Caco-2 (cell line): ENCODE data around the gene ZEB2. TPM values are rescaled to one million over a fixed set of nuclear protein-coding genes. Genes with fewer than 3 reads are reported as not detected.

Experiments used
- BruUV-seq: library from RNA; stranded (reverse); fragments of 400-500 nt; replicated peaks from 2 replicates; lab custom pipeline; 2021; lab: Mats Ljungman, UMichigan
- CTCF ChIA-PET: fragments of 300-600 bp; sonication (Branson Sonifier 250); formaldehyde crosslinking; loops from one replicate; lab custom pipeline; 2022; ENCODE audit warnings: antibody characterized with exemption; lab: Charles Lee
- POLR2A ChIA-PET: fragments of 300-600 bp; sonication (Branson Sonifier 250); formaldehyde crosslinking; loops from one replicate; lab custom pipeline; 2022; ENCODE audit warnings: antibody characterized with exemption; lab: Charles Lee
- DNase-seq, 2 experiments: peaks; one replicate each; pipeline versions ENCODE4 v3.0.0 to v3.0.0-alpha.2; 2020 to 2022
- H3K27me3 ChIP-seq: replicated peaks from 2 replicates; pipeline ENCODE4 v1.6.0; 2011; ENCODE audit warnings: low read length; ENCODE audit not compliant: control insufficient read depth, insufficient read depth
- H3K36me3 ChIP-seq: 2 replicates; pipeline ENCODE4 v1.5.1; 2011; ENCODE audit warnings: low read length; ENCODE audit not compliant: control insufficient read depth, insufficient read depth
- H3K4me1 ChIP-seq: fragments of 250-450 bp; sonication (Bioruptor Pico); 2 replicates; pipeline ENCODE4 v1.5.1; 2020; ENCODE audit warnings: mild to moderate bottlenecking
- H3K4me3 ChIP-seq: 2 replicates; pipeline ENCODE4 v1.5.1; 2011; ENCODE audit warnings: low read depth, mild to moderate bottlenecking, control low read depth, low read length
- H3K9me3 ChIP-seq: fragments of 250-450 bp; sonication (Bioruptor Pico); 2 replicates; pipeline ENCODE4 v1.5.1; 2020; ENCODE audit warnings: mild to moderate bottlenecking, moderate library complexity
- H3K27ac Mint-ChIP-seq: one replicate; pipeline ENCODE4 v1.8.0; 2022; ENCODE audit warnings: mixed read lengths; ENCODE audit not compliant: unreplicated experiment
- H3K27me3 Mint-ChIP-seq: one replicate; pipeline ENCODE4 v1.8.0; 2022; ENCODE audit warnings: mixed read lengths; ENCODE audit not compliant: insufficient read depth, unreplicated experiment
- H3K36me3 Mint-ChIP-seq: one replicate; pipeline ENCODE4 v1.8.0; 2022; ENCODE audit warnings: mild to moderate bottlenecking, mixed read lengths; ENCODE audit not compliant: insufficient read depth, unreplicated experiment
- H3K4me1 Mint-ChIP-seq: one replicate; pipeline ENCODE4 v1.8.0; 2022; ENCODE audit warnings: low read depth, mixed read lengths; ENCODE audit not compliant: unreplicated experiment
- H3K4me3 Mint-ChIP-seq: one replicate; pipeline ENCODE4 v1.8.0; 2022; ENCODE audit warnings: mild to moderate bottlenecking, moderate library complexity, mixed read lengths; ENCODE audit not compliant: unreplicated experiment
- H3K9me3 Mint-ChIP-seq: one replicate; pipeline ENCODE4 v1.8.0; 2022; ENCODE audit warnings: mixed read lengths; ENCODE audit not compliant: unreplicated experiment
- CTCF ChIP-seq, 2 experiments: fragments of 200-600 bp in 1 of 2; IDR thresholded peaks; 1 replicate in 1 of 2; 2 replicates in 1 of 2; pipeline versions ENCODE4 v1.5.1 to v1.8.0; 2011 to 2022; ENCODE audit warnings: antibody characterized with exemption in 1 of 2, control low read depth in 1 of 2, inconsistent platforms in 1 of 2, low read depth in 1 of 2, low read length in 1 of 2, mild to moderate bottlenecking in 1 of 2, moderate library complexity in 1 of 2; ENCODE audit not compliant: insufficient read depth in 1 of 2, severe bottlenecking in 1 of 2, unreplicated experiment in 1 of 2
- intact Hi-C: fragments of 100-400 bp; cut with micrococcal nuclease; formaldehyde crosslinking; loops from one replicate; pipeline ENCODE4 v1.10.0; 2022; ENCODE audit not compliant: unreplicated experiment
- total RNA-seq: library from RNA; stranded (reverse); gene quantifications from 2 replicates; pipeline ENCODE4 v1.2.3, GENCODE V29; 2022

The ZEB2 gene
- total RNA-seq, 1 experiment from 2014 or later = not detected

- BruUV-seq = no TSS peak
- Histone ChIP-seq H3K36me3 (no peaks in the 10 kb centered on the region), H3K9me3 (no peaks in the 10 kb centered on the region), H3K4me1 (no peaks in the 10 kb centered on the region), H3K27me3 (no peaks in the 10 kb centered on the region), H3K4me3 (no peak overlapping the region)
- Mint-ChIP-seq H3K36me3 (no peaks in the 10 kb centered on the region), H3K27ac (no peak overlapping the region), H3K27me3 (peaks cover 8% of the 10 kb centered on the region), H3K4me3 (no peak overlapping the region), H3K4me1 (no peaks in the 10 kb centered on the region), H3K9me3 (no peaks in the 10 kb centered on the region)
- intact Hi-C loops = no loop called here
- DNase-seq = no peak
- POLR2A ChIA-PET = no interaction called here
- TF ChIP-seq CTCF (IDR thresholded peaks at IDR 0.05; ENCODE audit: insufficient read depth in 1 of 2, low read depth in 1 of 2, low read length in 1 of 2, severe bottlenecking in 1 of 2, unreplicated experiment in 1 of 2) = no peak
- CTCF ChIA-PET = no interaction called here
Measured at GRCh38 chr2:144548088-144548487, 28.2 kb upstream of the ZEB2 start.

- no peaks in the 10 kb centered on the region for H3K4me1 ChIP-seq
- Mint-ChIP-seq H3K36me3 (no peaks in the 10 kb centered on the region), H3K4me3 (no peak overlapping the region), H3K4me1 (no peaks in the 10 kb centered on the region), H3K27me3 (peaks cover 8% of the 10 kb centered on the region), H3K27ac (no peak overlapping the region), H3K9me3 (no peaks in the 10 kb centered on the region)
- H3K36me3 ChIP-seq = no peaks in the 10 kb centered on the region
- no peak for TF ChIP-seq CTCF (IDR thresholded peaks at IDR 0.05; ENCODE audit: insufficient read depth in 1 of 2, low read depth in 1 of 2, low read length in 1 of 2, severe bottlenecking in 1 of 2, unreplicated experiment in 1 of 2)
- ChIA-PET CTCF (no interaction called here), POLR2A (no interaction called here)
- intact Hi-C loops = no loop called here
- H3K4me3 ChIP-seq = no peak overlapping the region
- H3K9me3 ChIP-seq = no peaks in the 10 kb centered on the region
- DNase-seq = no peak
- H3K27me3 ChIP-seq = no peaks in the 10 kb centered on the region
- no TSS peak for BruUV-seq
Measured at GRCh38 chr2:144547494-144547893, 27.6 kb upstream of the ZEB2 start.

- Mint-ChIP-seq H3K27ac (no peak overlapping the region), H3K4me3 (no peak overlapping the region), H3K9me3 (no peaks in the 10 kb centered on the region), H3K27me3 (peaks cover 8% of the 10 kb centered on the region), H3K36me3 (no peaks in the 10 kb centered on the region), H3K4me1 (no peaks in the 10 kb centered on the region)
- POLR2A ChIA-PET = no interaction called here
- Histone ChIP-seq H3K36me3 (no peaks in the 10 kb centered on the region), H3K9me3 (no peaks in the 10 kb centered on the region), H3K4me1 (no peaks in the 10 kb centered on the region), H3K27me3 (no peaks in the 10 kb centered on the region), H3K4me3 (no peak overlapping the region)
- no peak for DNase-seq
- intact Hi-C loops = no loop called here
- CTCF ChIA-PET = no interaction called here
- BruUV-seq = no TSS peak
- TF ChIP-seq CTCF (IDR thresholded peaks at IDR 0.05; ENCODE audit: insufficient read depth in 1 of 2, low read depth in 1 of 2, low read length in 1 of 2, severe bottlenecking in 1 of 2, unreplicated experiment in 1 of 2) = no peak
Measured at GRCh38 chr2:144546933-144547332, 27.0 kb upstream of the ZEB2 start.
